Measurements from ENCODE around the gene PRDM16. TPM values are rescaled to one million over a fixed set of nuclear protein-coding genes. Genes with fewer than 3 reads are reported as not detected.

Gene PRDM16
- total RNA-seq, 1 donor from 2014 or later = 0.43 TPM

DNA sequence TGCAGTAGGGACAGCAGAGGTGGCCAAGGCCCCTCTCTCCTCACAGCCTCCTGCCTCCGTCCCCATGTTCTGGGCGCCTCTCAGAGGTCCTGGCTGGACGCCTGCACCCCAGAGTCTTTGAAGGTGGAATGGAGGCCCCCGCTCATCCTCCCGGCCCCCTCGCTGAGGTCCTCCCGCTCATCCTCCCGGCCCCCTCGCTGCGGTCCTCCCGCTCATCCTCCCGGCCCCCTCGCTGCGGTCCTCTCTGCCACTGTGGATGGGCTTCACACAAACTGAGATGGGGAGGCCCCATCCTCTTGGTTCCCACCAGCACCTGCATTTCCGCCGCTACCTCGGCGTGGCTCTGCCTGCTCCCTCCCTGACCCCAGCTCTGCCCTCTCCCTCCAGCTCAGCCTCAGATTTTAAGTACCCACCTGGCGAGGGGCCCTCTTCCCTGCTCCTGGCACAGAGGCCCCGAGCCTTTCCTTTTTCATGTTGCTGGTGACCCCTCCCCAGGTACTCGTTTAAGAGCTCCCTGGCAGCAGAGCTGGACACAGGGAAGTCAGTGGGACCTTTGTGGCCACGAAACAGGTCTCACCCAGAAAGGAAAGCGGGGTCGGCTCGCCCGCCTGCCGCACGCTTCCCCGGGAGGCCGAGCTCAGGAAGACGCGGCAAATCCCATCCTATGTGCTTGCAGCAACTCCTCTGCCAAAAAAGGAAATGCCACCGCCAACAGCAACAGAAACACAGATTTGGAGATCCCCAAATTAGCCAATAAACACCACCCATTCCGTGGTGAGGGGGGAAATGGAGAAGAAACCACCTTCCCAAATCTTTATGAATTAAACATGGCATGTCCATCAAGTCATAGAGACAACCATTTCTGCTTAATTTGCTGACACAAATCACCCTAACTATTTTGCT lies 143.7 kb downstream of the PRDM16 start:
- no peaks in the 10 kb centered on the region for H3K36me3 Mint-ChIP-seq (ENCODE audit: low read depth, unreplicated experiment)
- peaks cover 48% of the 10 kb centered on the region for H3K27me3 Mint-ChIP-seq (ENCODE audit: low read depth, unreplicated experiment)
- no peaks in the 10 kb centered on the region for H3K36me3 ChIP-seq (ENCODE audit: insufficient read depth, low read length)
- no peaks in the 10 kb centered on the region for H3K4me1 Mint-ChIP-seq (ENCODE audit: low read depth, unreplicated experiment)
- no peak overlapping the region for H2AFZ ChIP-seq (ENCODE audit: low read depth, low read length)
- peaks cover 23% of the 10 kb centered on the region for H4K20me1 ChIP-seq (ENCODE audit: insufficient read depth, low read length)
- H3K9me3 ChIP-seq (ENCODE audit: insufficient read depth, low read depth, low read length) = no peaks in the 10 kb centered on the region
- no peak overlapping the region for H3K9ac ChIP-seq (ENCODE audit: low read length)
- no peak overlapping the region for H3K27ac ChIP-seq (ENCODE audit: low read depth, low read length)
- no peak overlapping the region for H3K27ac Mint-ChIP-seq (ENCODE audit: unreplicated experiment)
- H3K4me3 ChIP-seq (ENCODE audit: insufficient read depth, low read depth, low read length) = no peak overlapping the region
- H3K9me3 Mint-ChIP-seq (ENCODE audit: unreplicated experiment) = peaks cover 2% of the 10 kb centered on the region
- H3K79me2 ChIP-seq (ENCODE audit: insufficient read depth, low read length) = no peaks in the 10 kb centered on the region
- peaks cover 5% of the 10 kb centered on the region for H3K4me1 ChIP-seq (ENCODE audit: insufficient read depth, low read length)
- TF ChIP-seq, protein P1, sequence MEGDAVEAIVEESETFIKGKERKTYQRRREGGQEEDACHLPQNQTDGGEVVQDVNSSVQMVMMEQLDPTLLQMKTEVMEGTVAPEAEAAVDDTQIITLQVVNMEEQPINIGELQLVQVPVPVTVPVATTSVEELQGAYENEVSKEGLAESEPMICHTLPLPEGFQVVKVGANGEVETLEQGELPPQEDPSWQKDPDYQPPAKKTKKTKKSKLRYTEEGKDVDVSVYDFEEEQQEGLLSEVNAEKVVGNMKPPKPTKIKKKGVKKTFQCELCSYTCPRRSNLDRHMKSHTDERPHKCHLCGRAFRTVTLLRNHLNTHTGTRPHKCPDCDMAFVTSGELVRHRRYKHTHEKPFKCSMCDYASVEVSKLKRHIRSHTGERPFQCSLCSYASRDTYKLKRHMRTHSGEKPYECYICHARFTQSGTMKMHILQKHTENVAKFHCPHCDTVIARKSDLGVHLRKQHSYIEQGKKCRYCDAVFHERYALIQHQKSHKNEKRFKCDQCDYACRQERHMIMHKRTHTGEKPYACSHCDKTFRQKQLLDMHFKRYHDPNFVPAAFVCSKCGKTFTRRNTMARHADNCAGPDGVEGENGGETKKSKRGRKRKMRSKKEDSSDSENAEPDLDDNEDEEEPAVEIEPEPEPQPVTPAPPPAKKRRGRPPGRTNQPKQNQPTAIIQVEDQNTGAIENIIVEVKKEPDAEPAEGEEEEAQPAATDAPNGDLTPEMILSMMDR (IDR thresholded peaks at IDR 0.05; ENCODE audit: insufficient read depth, low read depth, low read length) = no peak
- no peak for TF ChIP-seq EZH2 (IDR thresholded peaks at IDR 0.05; ENCODE audit: insufficient read depth, low read length)
- FAIRE-seq = no peak
- no peak for DNase-seq (ENCODE audit: low read depth)
- no peak overlapping the region for H3K4me3 Mint-ChIP-seq (ENCODE audit: unreplicated experiment)
- H3K27me3 ChIP-seq (ENCODE audit: insufficient read depth, low read length) = peaks cover 8% of the 10 kb centered on the region
- H3K4me2 ChIP-seq (ENCODE audit: low read length) = no peak overlapping the region

DNA sequence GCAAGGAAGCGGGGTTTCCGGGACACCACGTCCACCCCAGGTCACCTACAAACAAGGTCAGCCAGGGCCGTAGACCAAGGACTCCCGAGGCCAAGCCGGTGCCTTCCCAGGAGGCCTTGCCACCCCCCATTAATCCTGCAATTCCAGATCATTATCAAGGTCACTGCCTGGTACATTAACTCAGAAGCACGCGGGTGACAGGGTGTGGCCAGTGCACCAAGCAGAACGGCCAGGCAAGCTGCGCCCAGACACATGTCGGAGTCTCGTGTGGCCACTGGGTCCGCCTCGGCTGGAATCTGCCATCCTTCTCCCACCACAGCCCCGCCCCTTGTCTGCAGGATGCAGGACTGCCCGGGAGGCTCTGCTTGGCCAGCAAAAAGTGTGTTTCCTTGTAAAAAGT lies 144.7 kb downstream of the PRDM16 start:
- FAIRE-seq (no peak), DNase-seq (ENCODE audit: low read depth) (no peak)
- no peaks in the 10 kb centered on the region for H3K36me3 ChIP-seq (ENCODE audit: insufficient read depth, low read length)
- H3K27ac Mint-ChIP-seq (ENCODE audit: unreplicated experiment) = no peak overlapping the region
- H3K4me1 ChIP-seq (ENCODE audit: insufficient read depth, low read length) = peaks cover 12% of the 10 kb centered on the region
- H3K27me3 Mint-ChIP-seq (ENCODE audit: low read depth, unreplicated experiment) = peaks cover 46% of the 10 kb centered on the region
- no peak overlapping the region for H3K9ac ChIP-seq (ENCODE audit: low read length)
- H3K4me2 ChIP-seq (ENCODE audit: low read length) = no peak overlapping the region
- H3K36me3 Mint-ChIP-seq (ENCODE audit: low read depth, unreplicated experiment) = no peaks in the 10 kb centered on the region
- H3K4me3 ChIP-seq (ENCODE audit: insufficient read depth, low read depth, low read length) = no peak overlapping the region
- H4K20me1 ChIP-seq (ENCODE audit: insufficient read depth, low read length) = peaks cover 33% of the 10 kb centered on the region
- peaks cover 2% of the 10 kb centered on the region for H3K9me3 Mint-ChIP-seq (ENCODE audit: unreplicated experiment)
- no peak overlapping the region for H3K27ac ChIP-seq (ENCODE audit: low read depth, low read length)
- peaks cover 10% of the 10 kb centered on the region for H3K27me3 ChIP-seq (ENCODE audit: insufficient read depth, low read length)
- no peaks in the 10 kb centered on the region for H3K9me3 ChIP-seq (ENCODE audit: insufficient read depth, low read depth, low read length)
- H3K4me1 Mint-ChIP-seq (ENCODE audit: low read depth, unreplicated experiment) = no peaks in the 10 kb centered on the region
- no peak overlapping the region for H2AFZ ChIP-seq (ENCODE audit: low read depth, low read length)
- H3K79me2 ChIP-seq (ENCODE audit: insufficient read depth, low read length) = no peaks in the 10 kb centered on the region
- TF ChIP-seq, protein P1 (IDR thresholded peaks at IDR 0.05; ENCODE audit: insufficient read depth, low read depth, low read length) = no peak
- no peak for TF ChIP-seq EZH2 (IDR thresholded peaks at IDR 0.05; ENCODE audit: insufficient read depth, low read length)
- H3K4me3 Mint-ChIP-seq (ENCODE audit: unreplicated experiment) = no peak overlapping the region

All from astrocyte (in vitro differentiated cells and primary cell).